Hepatocyte (in vitro differentiated cells): ENCODE measurements around the gene GRIK2. TPM values are rescaled to one million over a fixed set of nuclear protein-coding genes. Genes with fewer than 3 reads are reported as not detected.

Source experiments
- DNase-seq: peaks from one replicate; pipeline ENCODE4 v3.0.0-alpha.2; 2016; ENCODE audit warnings: low spot score
- H2AFZ ChIP-seq: fragments of 200-600 bp; sonication (generic); 2 replicates; pipeline ENCODE4 v1.6.0; 2016; ENCODE audit warnings: antibody characterized with exemption, mild to moderate bottlenecking
- H3K27ac ChIP-seq: fragments of 200-600 bp; sonication (generic); 2 replicates; pipeline ENCODE4 v1.5.1; 2016; ENCODE audit warnings: mild to moderate bottlenecking
- H3K27me3 ChIP-seq: fragments of 200-600 bp; sonication (generic); 2 replicates; pipeline ENCODE4 v1.6.1; 2016
- H3K36me3 ChIP-seq: fragments of 200-600 bp; sonication (generic); replicated peaks from 2 replicates; pipeline ENCODE4 v1.5.1; 2016; ENCODE audit warnings: low read depth; ENCODE audit not compliant: insufficient read depth
- H3K4me1 ChIP-seq: fragments of 200-600 bp; sonication (generic); 2 replicates; pipeline ENCODE4 v1.5.1; 2016; ENCODE audit warnings: mild to moderate bottlenecking, moderate library complexity; ENCODE audit not compliant: insufficient read depth
- H3K4me2 ChIP-seq: fragments of 200-600 bp; sonication (generic); 2 replicates; pipeline ENCODE4 v1.6.0; 2016
- H3K4me3 ChIP-seq: fragments of 200-600 bp; sonication (generic); 2 replicates; pipeline ENCODE4 v1.5.1; 2016; ENCODE audit warnings: mild to moderate bottlenecking
- H3K79me2 ChIP-seq: fragments of 200-600 bp; sonication (generic); 2 replicates; pipeline ENCODE4 v1.6.0; 2017; ENCODE audit warnings: mild to moderate bottlenecking
- H3K9me2 ChIP-seq: fragments of 200-600 bp; sonication (generic); replicated peaks from 2 replicates; pipeline ENCODE4 v1.6.0; 2017; ENCODE audit warnings: mild to moderate bottlenecking; ENCODE audit not compliant: insufficient read depth
- H3K9me3 ChIP-seq: fragments of 200-600 bp; sonication (generic); 2 replicates; pipeline ENCODE4 v1.5.1; 2016; ENCODE audit warnings: low read depth, mild to moderate bottlenecking
- H4K20me1 ChIP-seq: fragments of 200-600 bp; sonication (generic); 2 replicates; pipeline ENCODE4 v1.6.0; 2016; ENCODE audit warnings: mild to moderate bottlenecking; ENCODE audit not compliant: insufficient read depth, poor library complexity, severe bottlenecking
- CTCF ChIP-seq: fragments of 200-600 bp; sonication (generic); IDR thresholded peaks from 2 replicates; pipeline ENCODE4 v1.5.1; 2016; ENCODE audit warnings: antibody characterized with exemption, mild to moderate bottlenecking; ENCODE audit not compliant: poor library complexity
- EZH2 ChIP-seq: fragments of 200-600 bp; sonication (generic); IDR thresholded peaks from 2 replicates; pipeline ENCODE4 v1.6.1; 2016; ENCODE audit warnings: antibody characterized with exemption, mild to moderate bottlenecking, borderline replicate concordance
- EZH2phosphoT487 ChIP-seq: fragments of 200-600 bp; sonication (generic); IDR thresholded peaks from one replicate; pipeline ENCODE4 v1.6.1; 2018; ENCODE audit warnings: antibody characterized with exemption, mild to moderate bottlenecking, low read depth, moderate library complexity; ENCODE audit not compliant: unreplicated experiment, severe bottlenecking
- WGBS: methylation state at CpG from one replicate; pipeline ENCODE4 v1.1.6; 2016; ENCODE audit warnings: low lambda C conversion rate; ENCODE audit errors: missing lambda C conversion rate; 5-methylcytosine and 5-hydroxymethylcytosine counted together
- polyA plus RNA-seq: library from polyadenylated mRNA; unstranded; fragments of >200 nt; fragmentation: Nextera tagmentation; extraction: Ambion mirVana; gene quantifications from 2 replicates; pipeline ENCODE4 v1.2.1, GENCODE V29; 2016
- total RNA-seq: library from RNA; depleted of rRNA; stranded (reverse); fragments of >200 nt; gene quantifications from 2 replicates; pipeline ENCODE4 v1.2.3, GENCODE V29; 2014

Gene GRIK2
- total and polyA plus RNA-seq, 2 experiments from 2014 or later: 5.8 to 6.2 TPM

DNA sequence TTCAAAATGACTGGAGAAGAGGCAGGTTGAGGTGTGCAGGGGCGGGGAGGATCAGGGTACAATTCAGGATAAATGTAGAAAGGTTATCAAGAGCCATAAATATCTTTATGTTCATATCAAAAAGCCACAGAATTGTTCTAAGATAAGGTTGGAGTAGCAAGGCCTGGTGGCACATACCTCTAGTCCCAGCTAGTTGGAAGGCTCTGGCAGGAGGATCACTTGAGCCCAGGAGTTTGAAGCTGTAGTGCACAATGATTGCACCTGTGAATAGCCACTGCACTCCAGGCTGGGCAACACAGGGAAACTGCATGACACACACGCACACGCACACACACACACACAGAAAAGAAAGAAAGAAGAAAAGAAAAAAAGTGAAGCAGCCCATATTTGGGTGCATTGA is 194.8 kb downstream of the GRIK2 start:
- H3K9me2 ChIP-seq: no peaks in the 10 kb centered on the region
- H3K4me1 ChIP-seq: no peaks in the 10 kb centered on the region
- H3K4me2 ChIP-seq: no peak overlapping the region
- TF ChIP-seq CTCF (no peak), EZH2 (no peak), EZH2phosphoT487 (no peak)
- H2AFZ ChIP-seq: no peak overlapping the region
- no peaks in the 10 kb centered on the region for H4K20me1 ChIP-seq
- H3K36me3 ChIP-seq: no peaks in the 10 kb centered on the region
- no peaks in the 10 kb centered on the region for H3K27me3 ChIP-seq
- no peak overlapping the region for H3K27ac ChIP-seq
- H3K4me3 ChIP-seq: no peak overlapping the region
- no peaks in the 10 kb centered on the region for H3K79me2 ChIP-seq
- DNase-seq: no peak
- no peaks in the 10 kb centered on the region for H3K9me3 ChIP-seq
- 87% methylated on average over 3 of the region's 3 CpGs for WGBS

- Histone ChIP-seq H3K4me3 (no peak overlapping the region), H3K9me2 (no peaks in the 10 kb centered on the region), H3K4me2 (no peak overlapping the region), H3K9me3 (no peaks in the 10 kb centered on the region), H3K27ac (no peak overlapping the region), H3K79me2 (no peaks in the 10 kb centered on the region), H2AFZ (no peak overlapping the region), H3K36me3 (no peaks in the 10 kb centered on the region), H3K4me1 (no peaks in the 10 kb centered on the region), H3K27me3 (no peaks in the 10 kb centered on the region), H4K20me1 (no peaks in the 10 kb centered on the region)
- DNase-seq: no peak
- TF ChIP-seq EZH2 (no peak), EZH2phosphoT487 (no peak), CTCF (no peak)
Observed at GRCh38 chr6:101595276-101595675, 201.8 kb downstream of the GRIK2 start.

GRCh38 chr6:101597693-101598092 is 204.2 kb downstream of the GRIK2 start:
- Histone ChIP-seq H3K4me2 (no peak overlapping the region), H2AFZ (no peak overlapping the region), H3K79me2 (no peaks in the 10 kb centered on the region), H3K4me3 (no peak overlapping the region), H4K20me1 (no peaks in the 10 kb centered on the region), H3K9me2 (no peaks in the 10 kb centered on the region), H3K27me3 (no peaks in the 10 kb centered on the region), H3K36me3 (no peaks in the 10 kb centered on the region), H3K4me1 (no peaks in the 10 kb centered on the region), H3K9me3 (no peaks in the 10 kb centered on the region), H3K27ac (no peak overlapping the region)
- WGBS: 50% methylated on average over 4 of the region's 4 CpGs
- TF ChIP-seq EZH2: no peak
- no peak for TF ChIP-seq EZH2phosphoT487
- no peak for TF ChIP-seq CTCF
- DNase-seq: no peak

- H3K4me1 ChIP-seq: peaks cover 5% of the 10 kb centered on the region
- 95% methylated on average over 5 of the region's 5 CpGs for WGBS
Observed at GRCh38 chr6:101605426-101605825, 211.9 kb downstream of the GRIK2 start.

More at GRCh38 chr6:101605426-101605825, 211.9 kb downstream of the GRIK2 start:
- Histone ChIP-seq H3K36me3 (no peaks in the 10 kb centered on the region), H4K20me1 (no peaks in the 10 kb centered on the region), H3K9me2 (no peaks in the 10 kb centered on the region), H3K79me2 (no peaks in the 10 kb centered on the region), H3K27ac (no peak overlapping the region), H3K4me2 (no peak overlapping the region), H3K9me3 (no peaks in the 10 kb centered on the region), H3K27me3 (no peaks in the 10 kb centered on the region), H3K4me3 (no peak overlapping the region), H2AFZ (no peak overlapping the region)
- TF ChIP-seq CTCF (no peak), EZH2 (no peak), EZH2phosphoT487 (no peak)
- no peak for DNase-seq
